Stimulated activated CD8-positive, alpha-beta memory T cell treated with anti-CD3 and anti-CD28 coated beads, Interleukin-2, amount 100 ng/mL, for 48 hours (primary cell): ENCODE results near the gene EMCN.
"Not testable (repeated sequence)": the region's sequence is repeated elsewhere in the genome, so short reads cannot be mapped to it uniquely, and the experiment has no call there.

ENCODE experiments used
- DNase-seq, 2 donors: peaks; one replicate each; pipeline ENCODE4 v3.0.0-alpha.2; 2020; ENCODE audit warnings: low read depth in 2 of 2

EMCN gene

GRCh38 chr4:100517864-100518341 lies at the start of gene EMCN:
Gene EMCN, minus strand, starts transcription at chr4:100518022. Its CDS starts 108 bp downstream, at chr4:100517914.
- no peak for DNase-seq

GRCh38 chr4:100566396-100566795 lies 48.6 kb upstream of the EMCN start:
- no peak for DNase-seq

GRCh38 chr4:100557306-100557705 lies 39.5 kb upstream of the EMCN start:
- no peak for DNase-seq

- no peak for DNase-seq
Measured at GRCh38 chr4:100555611-100556337, 38.0 kb upstream of the EMCN start.

- no peak for DNase-seq
Measured at GRCh38 chr4:100548200-100548560, 30.4 kb upstream of the EMCN start.

- DNase-seq, result no peak
Measured at GRCh38 chr4:100547541-100548199, 29.8 kb upstream of the EMCN start.

GRCh38 chr4:100545427-100545826 lies 27.6 kb upstream of the EMCN start:
- no peak for DNase-seq

- no peak for DNase-seq
Measured at GRCh38 chr4:100540131-100540530, 22.3 kb upstream of the EMCN start.

- DNase-seq, result no peak
Measured at GRCh38 chr4:100539706-100540105, 21.9 kb upstream of the EMCN start.

- no peak for DNase-seq
Measured at GRCh38 chr4:100533741-100534140, 15.9 kb upstream of the EMCN start.

GRCh38 chr4:100530161-100530560 lies 12.3 kb upstream of the EMCN start:
- not testable (repeated sequence) for DNase-seq

- no peak for DNase-seq
Measured at GRCh38 chr4:100525686-100526085, 7.9 kb upstream of the EMCN start.

GRCh38 chr4:100519205-100519604 lies 1.4 kb upstream of the EMCN start:
- no peak for DNase-seq

- no peak for DNase-seq
Measured at GRCh38 chr4:100516225-100516624, 1.6 kb downstream of the EMCN start.

- DNase-seq, result no peak
Measured at GRCh38 chr4:100511896-100512295, 5.9 kb downstream of the EMCN start.

GRCh38 chr4:100510551-100510950 lies 7.3 kb downstream of the EMCN start:
- DNase-seq, result no peak

- no peak for DNase-seq
Measured at GRCh38 chr4:100509386-100509785, 8.4 kb downstream of the EMCN start.

- DNase-seq, result no peak
Measured at GRCh38 chr4:100508691-100509090, 9.1 kb downstream of the EMCN start.

GRCh38 chr4:100504086-100504874 lies 13.5 kb downstream of the EMCN start:
- DNase-seq, result no peak

- no peak for DNase-seq
Measured at GRCh38 chr4:100497791-100498190, 20.0 kb downstream of the EMCN start.

GRCh38 chr4:100495074-100495473 lies 22.7 kb downstream of the EMCN start:
- DNase-seq, result no peak

- DNase-seq, result no peak
Measured at GRCh38 chr4:100494166-100494565, 23.7 kb downstream of the EMCN start.

- no peak for DNase-seq
Measured at GRCh38 chr4:100493756-100494155, 24.1 kb downstream of the EMCN start.
